Hepatic stellate cell (primary cell): ENCODE data around the gene TRH.

Source experiments
- DNase-seq: peaks from one replicate; pipeline ENCODE4 v3.0.0; 2011; ENCODE audit warnings: low spot score

Gene TRH

GRCh38 chr3:129974564-129974832 is at the start of gene TRH:
Gene TRH, plus strand, starts transcription at chr3:129974720. Its CDS starts 1,097 bp downstream, at chr3:129975817.
- DNase-seq, result no peak

- no peak for DNase-seq
Measured at GRCh38 chr3:129927072-129927471, 47.4 kb upstream of the TRH start.

- no peak for DNase-seq
Measured at GRCh38 chr3:129929383-129929782, 45.1 kb upstream of the TRH start.

- DNase-seq, result no peak
Measured at GRCh38 chr3:129933471-129933870, 41.0 kb upstream of the TRH start.

- DNase-seq, result peak; percentile 45
Measured at GRCh38 chr3:129934234-129935123, 40.0 kb upstream of the TRH start.

GRCh38 chr3:129936757-129937156 is 37.8 kb upstream of the TRH start:
- DNase-seq, result peak; percentile 36

GRCh38 chr3:129937717-129938116 is 36.8 kb upstream of the TRH start:
- no peak for DNase-seq

GRCh38 chr3:129938140-129938930 is 36.2 kb upstream of the TRH start:
- DNase-seq, result no peak

- DNase-seq, result no peak
Measured at GRCh38 chr3:129940086-129940485, 34.4 kb upstream of the TRH start.

GRCh38 chr3:129942296-129942695 is 32.2 kb upstream of the TRH start:
- peak; percentile 84 for DNase-seq

- peak; percentile 21 for DNase-seq
Measured at GRCh38 chr3:129943020-129943419, 31.5 kb upstream of the TRH start.

- no peak for DNase-seq
Measured at GRCh38 chr3:129944709-129945108, 29.8 kb upstream of the TRH start.

GRCh38 chr3:129947538-129948240 is 26.8 kb upstream of the TRH start:
- DNase-seq, result no peak

- no peak for DNase-seq
Measured at GRCh38 chr3:129950318-129951046, 24.0 kb upstream of the TRH start.

GRCh38 chr3:129952556-129953355 is 21.8 kb upstream of the TRH start:
- DNase-seq, result no peak

GRCh38 chr3:129953621-129954020 is 20.9 kb upstream of the TRH start:
- DNase-seq, result no peak

GRCh38 chr3:129954514-129954913 is 20.0 kb upstream of the TRH start:
- DNase-seq, result no peak

GRCh38 chr3:129956936-129957335 is 17.6 kb upstream of the TRH start:
- no peak for DNase-seq

- no peak for DNase-seq
Measured at GRCh38 chr3:129958755-129959154, 15.8 kb upstream of the TRH start.

GRCh38 chr3:129961141-129961541 is 13.4 kb upstream of the TRH start:
- no peak for DNase-seq

GRCh38 chr3:129962600-129962999 is 11.9 kb upstream of the TRH start:
- DNase-seq, result no peak
